HuH-7 (cell line): ENCODE measurements around the gene TC2N.
"Not testable (repeated sequence)": the region's sequence is repeated elsewhere in the genome, so short reads cannot be mapped to it uniquely, and the experiment has no call there.

Source experiments
- DNase-seq: peaks from one replicate; pipeline ENCODE4 v3.0.0; 2011; ENCODE audit warnings: low spot score

Gene TC2N

DNA sequence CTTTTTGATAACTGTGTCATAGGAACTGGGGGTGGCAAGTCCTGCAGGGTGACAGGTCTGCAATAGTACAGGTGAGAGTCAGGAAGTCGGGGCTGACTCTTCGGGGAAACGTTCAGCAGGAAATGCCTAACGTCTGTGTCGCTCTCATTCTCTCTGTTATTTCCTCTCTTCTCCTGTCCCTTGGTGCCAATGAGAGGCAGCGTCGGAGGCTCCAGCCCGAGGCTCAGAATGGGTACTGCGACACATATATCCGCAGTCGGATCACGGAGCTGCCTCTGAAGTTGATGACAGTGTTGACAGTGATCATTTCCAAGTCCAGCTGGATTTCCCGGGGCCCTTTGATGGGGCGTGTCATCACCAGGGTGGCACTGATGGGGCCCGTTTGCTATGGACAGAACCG, 2.7 kb upstream of the TC2N start:
- no peak for DNase-seq

- DNase-seq, result no peak
Observed at GRCh38 chr14:91869556-91869955, 2.2 kb upstream of the TC2N start.

DNA sequence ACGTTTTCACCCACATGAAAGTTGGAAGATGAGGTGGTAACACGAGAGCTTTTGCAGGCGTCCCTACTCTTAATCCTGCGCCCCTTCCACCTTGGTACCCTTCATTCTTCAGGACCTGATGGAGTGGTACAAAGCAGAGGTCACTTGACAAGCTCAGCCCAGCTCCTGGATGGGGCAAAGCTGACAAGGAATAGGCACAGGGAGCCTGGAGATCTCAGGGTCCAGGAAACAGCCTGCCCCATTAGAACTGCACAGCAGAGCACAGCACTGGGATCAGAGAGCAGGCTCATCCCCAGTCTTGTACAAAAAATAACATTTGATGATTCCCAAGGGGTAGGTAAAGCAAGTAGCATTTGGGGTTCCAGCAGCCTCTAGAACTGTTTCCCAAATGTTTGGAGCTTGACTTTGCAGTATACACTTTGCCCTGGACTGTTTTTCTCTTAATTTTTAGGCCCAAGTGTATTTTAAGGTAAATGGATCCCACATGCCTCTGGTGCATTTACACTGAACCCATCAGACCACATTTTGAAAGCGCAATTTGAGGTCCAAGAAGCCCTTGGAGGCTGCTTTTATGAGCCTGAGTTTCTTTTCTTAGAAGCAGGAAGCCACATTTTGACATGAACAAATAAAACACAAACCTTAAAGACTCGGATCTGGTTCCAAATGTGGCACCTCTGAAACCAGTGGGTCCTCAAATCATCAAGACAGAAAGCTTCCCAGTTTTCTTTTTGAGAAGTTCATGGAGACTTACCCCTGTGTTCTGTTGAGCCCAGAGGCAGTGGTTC, 633 bp downstream of the TC2N start:
- DNase-seq, result no peak

DNA sequence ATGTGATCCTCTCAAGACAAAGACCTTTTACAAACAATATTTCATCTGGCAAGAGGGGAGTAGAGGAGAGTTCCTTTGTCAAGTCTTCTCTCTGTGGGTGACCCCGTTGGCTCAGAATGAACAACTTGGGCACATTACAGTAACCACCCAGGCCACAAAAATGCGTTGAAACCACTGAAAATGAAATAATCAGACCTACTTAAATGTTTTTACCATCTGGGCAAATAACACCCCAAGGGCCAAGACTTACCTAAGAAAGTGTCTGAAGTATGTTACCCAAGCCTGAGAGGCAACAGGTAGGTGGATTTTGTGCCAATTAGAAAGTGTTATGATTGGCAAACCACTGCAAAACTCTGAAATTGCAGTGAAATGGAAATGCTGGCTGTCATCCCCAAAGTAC, 1.3 kb downstream of the TC2N start:
- DNase-seq, result no peak

GRCh38 chr14:91862417-91862816, 4.9 kb downstream of the TC2N start:
- no peak for DNase-seq

DNA sequence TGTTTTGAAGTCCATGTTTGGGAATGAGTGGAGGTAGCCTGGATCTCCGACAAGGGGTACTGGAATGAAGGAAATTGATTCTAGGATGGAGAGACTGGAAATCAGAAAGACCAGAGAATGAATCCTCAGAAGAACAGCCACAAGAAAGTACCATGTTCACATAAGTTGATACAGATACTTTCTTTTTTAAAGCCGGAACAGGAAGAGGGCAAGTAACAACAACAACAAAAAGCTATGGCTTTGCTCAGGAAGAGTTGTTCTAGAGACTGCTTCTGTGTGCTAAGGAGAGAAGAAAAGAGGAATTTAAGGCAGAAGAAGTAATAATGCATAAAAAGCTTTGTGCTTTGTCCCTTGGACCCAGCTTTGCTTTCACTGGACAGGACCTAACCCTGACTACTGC, 6.2 kb downstream of the TC2N start:
- no peak for DNase-seq

- no peak for DNase-seq
Observed at GRCh38 chr14:91860238-91860637, 7.1 kb downstream of the TC2N start.

GRCh38 chr14:91858536-91859275, 8.6 kb downstream of the TC2N start:
- peak; percentile 30 for DNase-seq

GRCh38 chr14:91857614-91858013, 9.7 kb downstream of the TC2N start:
- DNase-seq, result no peak

GRCh38 chr14:91854327-91854934, 12.9 kb downstream of the TC2N start:
- no peak for DNase-seq

DNA sequence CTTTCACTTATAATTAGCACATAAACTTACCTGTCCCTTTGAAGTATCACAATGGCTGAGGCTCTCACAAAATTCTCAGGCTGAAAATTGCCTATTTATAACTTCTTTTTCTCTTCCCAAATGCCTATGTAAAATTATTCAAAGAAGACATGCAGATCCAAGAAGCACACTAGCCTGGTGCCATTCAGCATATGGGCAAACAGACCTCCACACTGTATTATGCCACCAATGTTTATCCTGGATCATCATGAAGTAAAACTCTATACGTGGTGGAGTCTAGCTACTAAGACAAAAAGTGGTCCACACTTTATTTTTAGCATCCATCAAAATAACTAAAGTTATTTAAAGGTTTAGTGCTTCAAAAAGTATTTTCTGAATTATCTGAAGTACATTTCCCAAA, 15.8 kb downstream of the TC2N start:
- no peak for DNase-seq

GRCh38 chr14:91848504-91849001, 18.8 kb downstream of the TC2N start:
- DNase-seq, result no peak

GRCh38 chr14:91847693-91848092, 19.6 kb downstream of the TC2N start:
- DNase-seq, result no peak

DNA sequence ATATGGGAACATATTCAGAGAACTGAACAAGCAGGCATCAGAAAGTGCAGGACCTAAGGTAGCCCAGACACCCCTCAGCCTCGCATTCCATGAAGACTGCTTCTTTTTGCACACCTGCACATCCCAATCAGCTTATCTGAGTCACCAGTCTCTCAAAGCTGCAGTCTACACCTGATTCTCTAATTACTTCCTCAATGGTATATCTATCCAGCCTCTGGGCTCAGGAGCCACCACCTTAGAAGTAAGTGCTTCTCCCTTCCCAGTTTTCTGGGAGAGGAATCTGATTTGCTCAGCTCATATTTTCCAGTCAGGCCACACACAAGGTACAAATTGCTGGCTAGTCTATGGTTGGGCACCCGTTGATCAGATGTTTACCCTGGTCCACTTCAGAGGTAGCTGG, 21.7 kb downstream of the TC2N start:
- DNase-seq, result no peak

DNA sequence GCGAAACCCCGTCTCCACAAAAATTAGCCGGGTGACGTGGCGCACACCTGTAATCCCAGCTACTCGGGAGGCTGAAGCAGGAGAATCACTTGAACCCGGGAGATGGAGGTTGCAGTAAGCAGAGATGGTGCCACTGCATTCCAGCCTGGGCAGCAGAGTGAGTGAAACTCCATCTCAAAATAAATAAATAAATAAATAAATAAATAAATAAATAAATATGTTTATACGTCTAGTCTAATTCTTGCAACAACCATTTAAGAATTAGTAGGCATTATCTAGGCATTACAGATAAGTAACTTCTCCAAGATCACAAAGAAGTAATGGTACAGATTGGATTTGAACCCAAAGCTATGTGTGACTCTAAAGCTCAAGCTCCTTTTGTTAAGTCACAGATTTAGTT, 22.3 kb downstream of the TC2N start:
- not testable (repeated sequence) for DNase-seq

DNA sequence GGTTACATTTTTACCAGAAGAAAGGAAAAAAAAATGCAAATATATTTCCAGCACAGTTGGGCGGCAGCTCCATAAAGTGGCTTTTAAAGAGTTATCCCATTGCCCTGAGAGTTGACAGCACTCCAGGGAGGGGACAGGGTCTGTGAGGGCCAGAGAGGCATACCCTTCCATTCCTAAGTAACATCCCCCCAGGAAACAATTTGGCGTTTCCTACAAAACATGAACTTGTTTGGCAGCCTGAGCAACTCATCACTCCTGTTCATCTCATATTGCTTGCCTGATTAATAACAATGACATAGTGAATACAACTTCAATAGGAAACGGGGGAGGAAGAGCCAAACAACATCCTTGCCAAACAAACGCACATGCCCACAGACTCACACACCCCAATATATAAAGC, 23.3 kb downstream of the TC2N start:
- DNase-seq, result no peak

DNA sequence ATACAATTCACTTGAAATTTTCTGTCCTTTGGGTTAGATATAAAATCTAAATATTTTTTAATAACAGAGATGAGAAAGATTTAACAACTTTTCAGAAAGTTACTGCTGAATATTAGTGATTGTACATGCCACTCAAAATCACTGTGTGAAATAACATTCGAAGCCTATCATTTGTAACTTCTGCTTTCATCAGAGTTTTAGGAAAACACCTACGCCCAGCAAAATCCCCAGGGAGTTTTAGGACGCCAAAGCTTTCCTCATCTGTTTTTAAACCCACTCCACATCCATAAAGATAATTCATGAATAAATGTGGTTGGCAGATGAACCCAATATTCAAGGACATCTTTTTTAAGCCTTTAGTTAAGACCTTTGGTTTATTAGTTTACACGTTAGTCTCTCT, 23.9 kb downstream of the TC2N start:
- DNase-seq, result no peak

GRCh38 chr14:91841065-91841464, 26.3 kb downstream of the TC2N start:
- DNase-seq, result no peak

- DNase-seq, result no peak
Observed at GRCh38 chr14:91839749-91840148, 27.6 kb downstream of the TC2N start.

GRCh38 chr14:91837076-91837475, 30.3 kb downstream of the TC2N start:
- no peak for DNase-seq

DNA sequence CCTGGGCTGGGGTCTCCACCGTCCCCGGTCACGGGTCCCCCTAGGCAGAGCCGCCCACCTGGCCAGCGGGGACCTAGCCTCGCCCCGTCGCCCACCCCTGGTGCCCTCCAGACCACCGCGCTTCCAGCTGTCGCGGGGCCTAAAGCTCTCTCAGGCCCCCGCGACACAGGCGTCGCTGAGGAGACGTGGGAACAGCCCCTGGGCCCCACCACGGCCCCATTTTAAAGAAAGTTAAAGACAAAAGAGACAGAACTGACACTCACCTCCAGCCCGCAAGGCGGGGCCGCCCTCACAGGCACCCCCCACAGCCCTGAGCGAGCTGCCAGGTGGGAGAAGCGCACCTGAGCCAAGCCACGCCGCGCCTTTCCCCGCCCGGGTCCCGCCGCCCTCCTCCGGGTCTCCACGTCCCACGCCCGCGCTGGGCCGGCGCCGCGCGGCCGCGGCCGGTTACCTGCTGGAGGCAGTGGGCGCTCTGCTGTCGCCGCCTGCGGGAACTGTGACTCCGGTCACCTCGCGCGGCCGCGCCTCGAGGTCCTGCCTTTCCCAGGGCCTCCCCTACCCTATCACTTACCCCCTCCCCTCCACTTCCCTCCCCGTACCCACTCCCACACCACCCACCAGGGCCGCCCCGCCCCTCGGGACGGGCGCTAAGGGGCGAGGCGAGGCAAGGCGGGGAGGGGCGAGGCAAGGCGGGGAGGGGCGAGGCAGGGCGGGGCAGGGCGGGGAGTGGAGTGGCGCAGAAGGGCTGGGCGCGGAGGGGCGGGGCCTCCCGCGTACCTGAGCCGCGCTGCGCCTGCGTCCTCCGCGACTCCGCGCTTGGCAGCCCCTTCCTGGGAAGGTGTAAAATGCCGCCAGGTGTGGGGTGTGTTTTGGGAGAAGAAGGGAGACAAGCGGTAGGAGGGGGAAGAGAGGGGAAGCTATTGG, 31.2 kb downstream of the TC2N start:
- DNase-seq, result peak; percentile 77
